HG02885 (cell line): ENCODE results near the gene SSBP3.

ENCODE experiments used
- ATAC-seq: cut with Tn5 transposase; IDR thresholded peaks from one replicate; pipeline ENCODE4 v1.9.1; 2021; ENCODE audit warnings: mild to moderate bottlenecking; ENCODE audit not compliant: unreplicated experiment, poor library complexity

Gene SSBP3

GRCh38 chr1:54291276-54292001 is 114.8 kb downstream of the SSBP3 start:
- ATAC-seq = no peak

- ATAC-seq = no peak
Measured at GRCh38 chr1:54290506-54291184, 115.5 kb downstream of the SSBP3 start.

DNA sequence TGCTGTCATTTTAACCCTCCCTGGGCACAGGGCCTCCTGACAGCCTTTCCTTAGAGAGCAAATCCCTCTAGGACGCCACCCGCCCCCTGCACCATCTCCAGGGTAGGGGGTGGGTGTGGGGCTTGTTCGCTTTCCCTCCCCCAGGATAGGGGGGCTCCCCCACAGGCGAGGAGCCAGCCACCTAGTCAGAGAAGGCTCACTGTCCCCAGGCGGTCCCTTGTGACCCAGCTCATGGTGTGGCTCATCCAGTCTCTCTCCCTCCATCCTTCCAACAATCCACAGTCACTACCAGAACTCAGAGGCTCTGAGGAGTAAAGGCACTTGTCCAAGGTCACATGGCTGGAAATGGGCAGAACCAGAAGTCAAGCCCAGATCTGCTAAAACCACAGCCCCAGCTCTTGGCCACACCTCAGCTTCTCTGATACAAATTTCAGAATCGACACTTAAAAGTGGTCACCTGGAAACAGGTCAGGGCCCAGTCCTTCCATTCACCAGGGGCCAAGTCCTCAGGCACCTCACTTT is 116.4 kb downstream of the SSBP3 start:
- no peak for ATAC-seq

DNA sequence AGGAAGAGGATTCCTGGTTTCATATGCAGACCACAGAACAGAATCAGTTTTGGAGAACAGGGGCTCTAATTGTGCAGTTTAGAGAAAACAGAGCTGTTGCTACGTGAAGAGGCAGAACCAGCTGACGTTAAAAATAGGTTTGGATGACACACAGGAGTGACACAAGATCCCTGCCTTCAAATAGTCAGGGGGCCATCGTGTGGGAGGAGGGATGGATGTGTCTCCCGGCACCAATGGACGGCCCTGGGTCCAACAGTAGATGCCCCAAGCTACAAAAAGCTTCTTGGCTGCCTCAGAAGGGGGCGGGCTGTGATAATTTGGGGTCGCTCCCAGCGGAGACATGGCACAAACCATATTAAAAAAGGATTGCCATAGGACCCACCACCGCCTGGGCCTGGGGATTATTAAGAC is 118.4 kb downstream of the SSBP3 start:
- ATAC-seq = no peak

DNA sequence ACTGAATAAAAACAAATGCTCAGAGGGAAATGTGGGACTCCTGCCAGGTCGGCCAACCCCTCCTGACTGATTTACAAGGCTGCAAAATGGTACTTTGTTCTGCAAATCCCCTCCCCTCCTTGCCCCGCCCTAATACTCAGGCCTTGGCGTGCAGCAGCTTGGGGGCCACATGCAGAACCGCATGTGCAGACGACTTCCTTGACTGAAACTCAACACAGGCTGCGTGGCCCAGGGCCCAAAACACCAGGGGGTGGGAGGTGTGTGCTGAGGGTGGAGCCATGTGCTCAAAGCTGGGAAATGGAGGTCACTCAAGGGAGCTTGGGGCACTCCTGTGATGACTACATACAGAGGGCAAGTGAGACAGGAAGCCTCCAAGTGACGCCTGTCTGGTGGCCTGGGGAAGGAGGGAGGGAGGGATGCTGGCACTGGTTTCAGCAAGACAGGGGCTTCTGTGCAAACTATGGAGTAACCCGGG is 119.0 kb downstream of the SSBP3 start:
- no peak for ATAC-seq

DNA sequence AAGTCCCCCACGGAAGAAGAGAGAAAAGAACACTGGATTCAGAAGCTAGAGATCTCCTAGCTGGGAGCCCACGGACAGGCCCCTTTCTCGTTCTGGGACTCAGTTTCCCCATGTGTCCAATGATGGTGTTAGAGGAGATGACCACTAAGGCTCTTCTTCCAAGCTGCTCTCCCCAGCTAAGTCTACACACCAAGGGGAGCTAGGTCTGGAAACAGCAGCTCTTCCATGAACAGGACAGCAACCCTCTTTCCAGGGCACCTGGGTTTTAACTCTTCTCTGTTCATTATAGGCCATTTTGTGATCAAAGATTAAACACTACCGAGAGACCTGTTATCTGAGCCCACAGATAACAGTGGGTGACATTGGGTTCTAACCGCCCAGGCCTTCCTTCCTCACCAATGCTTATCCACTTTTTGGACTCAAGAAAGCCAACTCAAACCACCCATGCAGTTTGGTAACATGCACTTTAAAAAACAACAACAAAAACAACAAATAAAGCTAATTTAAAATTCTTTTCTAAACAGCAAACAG is 120.3 kb downstream of the SSBP3 start:
- ATAC-seq = no peak

- ATAC-seq = no peak
Measured at GRCh38 chr1:54284781-54285529, 121.2 kb downstream of the SSBP3 start.

DNA sequence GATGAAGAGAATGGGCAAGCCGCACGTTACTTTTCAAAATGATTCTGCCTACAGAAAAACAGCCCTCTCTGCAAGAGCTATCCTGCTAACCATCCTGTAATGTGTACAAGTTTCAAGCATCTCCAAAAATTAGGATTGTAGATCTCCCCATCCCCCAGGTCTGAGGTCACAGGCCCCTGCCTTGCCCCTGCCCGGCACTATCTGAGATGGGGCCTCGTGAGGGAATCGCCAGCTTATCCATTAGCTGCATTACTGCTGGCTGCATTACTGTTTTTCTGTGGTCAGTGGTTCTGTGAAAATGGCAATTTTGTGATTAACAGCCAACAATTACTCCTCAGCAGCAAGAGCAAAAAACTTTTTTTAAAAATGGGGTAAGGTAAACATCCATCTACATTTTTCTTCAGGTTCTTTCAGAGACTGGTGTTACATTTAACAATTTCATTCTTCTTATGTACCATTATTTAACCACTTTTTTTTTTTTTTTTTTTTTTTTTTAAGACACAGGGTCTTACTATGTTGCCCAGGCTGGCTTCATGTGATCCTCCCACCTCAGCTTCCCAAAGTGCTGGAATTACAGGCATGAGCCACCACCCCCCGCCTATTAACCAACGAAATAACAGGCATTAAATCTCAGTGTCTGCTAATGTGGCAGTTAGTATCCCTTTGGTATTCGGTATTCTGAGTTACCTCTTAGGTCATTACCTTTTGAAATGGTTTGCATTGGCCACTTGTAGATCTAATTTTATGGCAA is 122.4 kb downstream of the SSBP3 start:
- ATAC-seq = no peak

GRCh38 chr1:54282101-54282847 is 123.9 kb downstream of the SSBP3 start:
- no peak for ATAC-seq

DNA sequence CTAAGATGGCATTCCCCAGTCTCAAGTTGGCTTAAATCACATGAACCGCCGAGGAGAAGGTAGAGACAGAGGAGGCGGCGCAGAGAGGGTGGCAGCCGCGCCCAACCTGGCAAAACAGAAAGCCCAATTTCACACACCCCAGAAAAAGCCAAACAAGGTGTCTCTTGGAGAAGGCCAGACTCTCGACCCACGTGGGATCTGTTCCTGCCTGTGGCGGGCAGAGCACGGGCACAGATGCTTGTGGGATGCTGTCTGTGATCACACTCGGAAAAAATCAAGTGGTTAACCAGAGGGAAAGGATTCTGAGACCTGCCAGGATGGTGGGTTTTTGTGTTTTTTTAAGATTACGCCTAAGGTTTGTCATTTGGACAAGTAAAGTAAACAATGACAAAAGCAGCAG is 125.5 kb downstream of the SSBP3 start:
- no peak for ATAC-seq

DNA sequence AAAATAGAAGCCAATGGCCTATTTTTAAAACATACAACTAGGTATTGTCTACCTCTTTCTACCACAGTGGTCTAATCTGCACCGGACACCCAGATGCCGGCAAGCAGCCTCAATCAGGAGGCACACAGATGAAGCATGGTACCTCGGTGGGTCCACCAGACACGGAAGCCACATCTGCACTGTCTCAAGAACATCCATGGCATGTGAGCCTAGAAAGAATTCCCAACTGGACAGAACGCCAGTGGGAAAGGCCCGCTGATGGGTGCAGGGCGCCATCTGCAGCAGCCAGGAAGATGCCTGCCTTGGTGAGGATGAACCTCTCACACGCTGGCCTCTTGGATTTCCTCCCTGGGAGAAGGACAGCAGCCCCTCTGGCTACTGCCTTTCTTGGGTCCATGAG is 126.7 kb downstream of the SSBP3 start:
- ATAC-seq = no peak

DNA sequence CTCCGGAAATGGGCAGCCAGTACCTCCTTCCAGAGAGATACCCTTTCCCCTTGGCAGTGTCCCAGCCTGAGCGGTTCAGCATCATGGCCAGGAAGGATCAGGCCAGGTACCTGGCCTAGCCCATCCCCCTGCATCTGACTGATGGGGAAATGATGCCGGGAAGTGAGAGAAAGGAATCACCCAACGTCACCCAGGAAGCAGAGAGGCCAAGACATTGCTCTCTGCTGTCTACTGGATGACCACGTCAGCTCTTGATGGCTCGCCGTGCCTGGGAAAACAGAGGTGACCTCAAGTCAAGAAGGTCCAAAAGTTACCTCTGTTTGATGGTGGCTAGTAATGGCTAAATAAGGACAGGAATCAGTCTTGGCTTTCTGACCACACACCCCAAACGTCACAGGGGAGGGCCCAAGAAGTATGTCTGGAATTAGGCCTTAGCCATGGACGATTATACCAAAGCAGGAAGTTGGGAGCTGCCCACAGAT is 127.2 kb downstream of the SSBP3 start:
- no peak for ATAC-seq

DNA sequence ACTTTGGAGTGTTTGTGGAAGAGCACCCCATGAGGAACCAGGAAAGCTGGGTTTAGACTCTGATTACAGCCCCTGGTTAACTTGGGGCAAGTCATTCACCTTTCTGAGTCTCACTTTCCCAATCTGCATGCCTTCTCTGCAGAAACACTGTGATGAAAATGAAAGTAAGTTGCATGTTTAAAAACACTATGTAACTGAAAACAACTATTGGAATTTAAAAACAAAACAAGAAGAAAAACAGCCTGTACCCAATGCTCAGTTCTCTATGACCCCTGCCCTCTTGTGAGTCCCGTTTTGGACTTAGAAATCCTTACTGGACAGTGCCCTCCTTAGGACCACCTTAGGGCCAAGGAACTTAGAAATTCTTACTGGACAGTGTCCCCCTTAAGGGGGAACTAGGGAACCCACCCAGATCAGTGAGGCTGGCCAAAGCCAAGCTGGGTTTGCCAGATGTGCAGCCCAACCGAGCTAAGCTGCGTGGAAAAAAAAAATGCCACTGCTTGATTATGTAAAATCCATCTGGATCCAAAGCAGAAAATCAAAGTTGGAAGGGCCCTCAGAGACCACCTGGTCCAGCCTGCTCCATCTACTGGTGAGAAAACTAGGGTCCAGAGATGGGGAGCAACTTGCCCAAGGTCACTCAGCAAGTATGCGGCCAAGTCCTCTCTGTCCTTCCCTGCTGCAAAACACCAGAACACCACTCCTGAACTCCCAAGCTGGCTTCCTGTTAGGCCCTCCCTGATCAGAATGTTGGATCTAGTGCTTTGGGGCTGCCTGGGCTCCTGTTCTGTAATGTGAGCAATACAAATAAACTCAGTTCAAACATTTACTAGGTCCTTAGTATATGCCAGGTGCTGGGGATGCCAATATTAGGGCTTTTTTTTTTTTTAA is 128.5 kb downstream of the SSBP3 start:
- no peak for ATAC-seq

GRCh38 chr1:54276617-54277450 is 129.4 kb downstream of the SSBP3 start:
- no peak for ATAC-seq

- no peak for ATAC-seq
Measured at GRCh38 chr1:54275349-54275748, 130.8 kb downstream of the SSBP3 start.

DNA sequence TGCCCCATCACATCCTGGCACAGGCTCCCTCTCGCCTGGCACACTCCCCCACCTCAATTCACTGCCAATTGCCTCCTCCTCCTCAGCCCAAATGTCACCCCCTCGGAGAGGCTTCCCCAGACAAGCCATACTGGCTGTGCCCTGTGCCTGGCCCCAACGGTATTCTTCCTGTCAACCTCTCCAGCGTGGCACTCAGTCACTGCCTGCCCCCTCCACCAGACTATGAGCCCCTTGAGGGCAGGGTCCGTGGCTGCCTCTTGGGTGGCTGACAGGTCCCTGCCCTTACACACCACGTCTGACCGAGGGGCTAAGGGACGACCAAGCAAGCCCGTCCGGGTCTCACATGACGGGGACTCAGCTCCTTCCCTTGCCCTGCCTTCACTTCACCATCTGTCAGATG is 131.3 kb downstream of the SSBP3 start:
- no peak for ATAC-seq

- no peak for ATAC-seq
Measured at GRCh38 chr1:54274448-54274847, 131.7 kb downstream of the SSBP3 start.
